ENCODE results near the gene ARPC2.

ARPC2 gene

GRCh38 chr2:218234521-218234920, 17.5 kb downstream of the ARPC2 start:
- Histone ChIP-seq H3K27ac (no peak overlapping the region), H3K4me3 (ENCODE audit: low read depth, low read length) (no peak overlapping the region), H3K36me3 (peaks cover 72% of the 10 kb centered on the region), H3K27me3 (ENCODE audit: insufficient read depth, low read depth, severe bottlenecking) (no peaks in the 10 kb centered on the region), H3K9me3 (ENCODE audit: severe bottlenecking) (no peaks in the 10 kb centered on the region)
- TF ChIP-seq CTCF (IDR thresholded peaks at IDR 0.05; ENCODE audit: low read depth, low read length): no peak
- no peak for DNase-seq

GRCh38 chr2:218235017-218235416, 18.0 kb downstream of the ARPC2 start:
- no peaks in the 10 kb centered on the region for H3K9me3 ChIP-seq (ENCODE audit: severe bottlenecking)
- no peak for TF ChIP-seq CTCF (IDR thresholded peaks at IDR 0.05; ENCODE audit: low read depth, low read length)
- DNase-seq: no peak
- no peaks in the 10 kb centered on the region for H3K27me3 ChIP-seq (ENCODE audit: insufficient read depth, low read depth, severe bottlenecking)
- H3K4me3 ChIP-seq (ENCODE audit: low read depth, low read length): no peak overlapping the region
- peaks cover 77% of the 10 kb centered on the region for H3K36me3 ChIP-seq
- no peak overlapping the region for H3K27ac ChIP-seq

- Histone ChIP-seq H3K27me3 (ENCODE audit: insufficient read depth, low read depth, severe bottlenecking) (no peaks in the 10 kb centered on the region), H3K4me3 (ENCODE audit: low read depth, low read length) (no peak overlapping the region), H3K36me3 (peaks cover 76% of the 10 kb centered on the region), H3K9me3 (ENCODE audit: severe bottlenecking) (no peaks in the 10 kb centered on the region), H3K27ac (no peak overlapping the region)
- no peak for TF ChIP-seq CTCF (IDR thresholded peaks at IDR 0.05; ENCODE audit: low read depth, low read length)
- no peak for DNase-seq
Observed at GRCh38 chr2:218236829-218237228, 19.8 kb downstream of the ARPC2 start.

GRCh38 chr2:218238887-218239286, 21.9 kb downstream of the ARPC2 start:
- DNase-seq: no peak
- peaks cover 69% of the 10 kb centered on the region for H3K36me3 ChIP-seq
- H3K27me3 ChIP-seq (ENCODE audit: insufficient read depth, low read depth, severe bottlenecking): no peaks in the 10 kb centered on the region
- no peak overlapping the region; the same call in 1 of the 2 replicates for H3K27ac ChIP-seq
- no peaks in the 10 kb centered on the region for H3K9me3 ChIP-seq (ENCODE audit: severe bottlenecking)
- no peak for TF ChIP-seq CTCF (IDR thresholded peaks at IDR 0.05; ENCODE audit: low read depth, low read length)
- no peak overlapping the region for H3K4me3 ChIP-seq (ENCODE audit: low read depth, low read length)

GRCh38 chr2:218244204-218244603, 27.2 kb downstream of the ARPC2 start:
- no peak overlapping the region for H3K27ac ChIP-seq
- no peaks in the 10 kb centered on the region for H3K27me3 ChIP-seq (ENCODE audit: insufficient read depth, low read depth, severe bottlenecking)
- H3K9me3 ChIP-seq (ENCODE audit: severe bottlenecking): no peaks in the 10 kb centered on the region
- TF ChIP-seq CTCF (IDR thresholded peaks at IDR 0.05; ENCODE audit: low read depth, low read length): no peak
- H3K36me3 ChIP-seq: peaks cover 74% of the 10 kb centered on the region
- no peak for DNase-seq
- no peak overlapping the region for H3K4me3 ChIP-seq (ENCODE audit: low read depth, low read length)

GRCh38 chr2:218244665-218245064, 27.7 kb downstream of the ARPC2 start:
- DNase-seq: no peak
- H3K36me3 ChIP-seq: peaks cover 74% of the 10 kb centered on the region

More at GRCh38 chr2:218244665-218245064, 27.7 kb downstream of the ARPC2 start:
- TF ChIP-seq CTCF (IDR thresholded peaks at IDR 0.05; ENCODE audit: low read depth, low read length): no peak
- Histone ChIP-seq H3K9me3 (ENCODE audit: severe bottlenecking) (no peaks in the 10 kb centered on the region), H3K4me3 (ENCODE audit: low read depth, low read length) (no peak overlapping the region), H3K27me3 (ENCODE audit: insufficient read depth, low read depth, severe bottlenecking) (no peaks in the 10 kb centered on the region), H3K27ac (no peak overlapping the region)
